Measurements from ENCODE around the gene METAP2. TPM values are rescaled to one million over a fixed set of nuclear protein-coding genes. Genes with fewer than 3 reads are reported as not detected.

The METAP2 gene
- total and polyA plus RNA-seq, 2 experiments from 2014 or later, result 55.6 to 64.3 TPM

DNA sequence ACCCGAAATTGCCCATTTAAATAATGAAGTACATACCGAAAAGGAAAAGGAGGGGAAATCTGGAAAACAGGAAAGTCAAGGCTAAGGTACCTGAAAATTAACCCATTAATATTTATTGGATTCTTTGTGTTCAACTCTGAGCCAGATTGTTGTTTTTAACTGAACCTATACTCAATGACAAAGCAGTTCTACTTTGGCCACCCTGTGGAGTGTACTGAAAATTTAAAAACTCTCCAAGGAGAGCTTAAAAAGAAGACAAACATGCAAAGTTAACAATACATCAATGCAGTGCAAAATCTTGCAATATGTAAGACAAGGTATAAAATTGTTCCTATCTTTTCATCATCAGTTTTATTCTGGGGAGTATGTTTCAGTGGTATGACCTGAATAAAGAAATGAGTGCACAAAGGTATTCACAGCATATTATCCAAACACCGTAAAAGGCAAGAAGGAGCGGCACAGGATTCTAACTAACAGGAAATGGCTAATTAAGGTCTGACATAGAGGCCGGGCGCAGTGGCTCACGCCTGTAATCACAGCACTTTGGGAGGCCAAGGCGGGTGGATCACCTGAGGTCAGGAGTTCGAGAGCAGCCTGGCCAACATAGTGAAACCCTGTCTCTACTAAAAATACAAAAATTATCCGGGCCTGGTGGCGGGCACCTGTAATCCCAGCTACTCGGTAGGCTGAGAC, 75.6 kb downstream of the METAP2 start:
- H2AFZ ChIP-seq, result peak overlapping the region; percentile 87; the same call in 1 of the 2 replicates
- TF ChIP-seq EZH2phosphoT487 (IDR thresholded peaks at IDR 0.05; ENCODE audit: insufficient read depth, low read depth) (no peak), EZH2 (IDR thresholded peaks at IDR 0.05; ENCODE audit: insufficient read depth, poor library complexity, severe bottlenecking) (no peak)
- H3K4me3 ChIP-seq, result peak overlapping the region; percentile 71; the same call in 1 of the 2 replicates
- no peaks in the 10 kb centered on the region for H3K36me3 ChIP-seq (ENCODE audit: low read depth)
- DNase-seq, result no peak
- WGBS, 2 experiments (ENCODE audit: low coverage in 1 of 2, low lambda C conversion rate in 2 of 2, missing lambda C conversion rate in 2 of 2), result 86 to 91% methylated on average over 12 of the region's 12 CpGs
- H3K9ac ChIP-seq, result no peak overlapping the region
- H4K20me1 ChIP-seq (ENCODE audit: insufficient read depth), result no peaks in the 10 kb centered on the region
- no peaks in the 10 kb centered on the region for H3K9me2 ChIP-seq (ENCODE audit: insufficient read depth)
- peaks cover 7% of the 10 kb centered on the region; the same call in 1 of the 2 replicates for H3K4me1 ChIP-seq (ENCODE audit: insufficient read depth)
- H3K27me3 ChIP-seq (replicated peaks; ENCODE audit: insufficient read depth), result peaks cover 27% of the 10 kb centered on the region
- H3F3A ChIP-seq (ENCODE audit: insufficient read depth), result peaks cover 4% of the 10 kb centered on the region; the same call in 1 of the 2 replicates
- no peaks in the 10 kb centered on the region for H3K79me2 ChIP-seq (ENCODE audit: insufficient read depth)
- in situ Hi-C loops (cut with MboI), result loop anchor here (25.0 kb wide), 1 partner anchor 437 kb away; no protein-coding TSS in a partner anchor
- no peak overlapping the region for H3K4me2 ChIP-seq (ENCODE audit: unreplicated experiment)
- no peak overlapping the region for H3K27ac ChIP-seq
- H3K9me3 ChIP-seq (ENCODE audit: low read depth), result no peaks in the 10 kb centered on the region

DNA sequence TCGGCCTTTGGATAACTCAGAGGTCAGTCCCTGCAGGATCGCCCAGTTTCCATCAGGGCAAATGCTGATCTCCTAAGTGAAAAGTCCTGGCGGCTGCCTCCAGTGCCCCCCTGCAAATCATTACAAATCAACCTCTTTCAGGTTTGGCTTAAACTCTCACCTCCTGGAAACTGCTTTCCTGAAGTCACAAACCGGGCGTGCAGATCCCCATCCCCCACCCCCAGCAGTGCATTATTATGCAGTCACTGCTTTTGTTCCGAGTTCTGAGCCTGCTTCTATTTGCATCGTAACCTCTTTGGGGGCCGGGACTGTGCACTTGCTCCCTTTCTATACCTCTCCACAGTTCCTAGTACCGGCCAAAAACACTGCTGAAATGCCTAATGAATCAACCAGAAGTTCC, 77.4 kb downstream of the METAP2 start, which contains the start of gene USP44:
TSS of gene USP44 (minus strand) at position 172 of the 400 bp plus-strand sequence. CDS start 17,220 bp downstream, outside the sequence.
- H3K4me3 ChIP-seq, result no peak within 1 kb of the TSS
- no peaks in the 10 kb centered on the region for H4K20me1 ChIP-seq (ENCODE audit: insufficient read depth)
- H3K4me1 ChIP-seq (ENCODE audit: insufficient read depth), result peaks cover 7% of the 10 kb centered on the region; the same call in 1 of the 2 replicates
- TF ChIP-seq EZH2phosphoT487 (IDR thresholded peaks at IDR 0.05; ENCODE audit: insufficient read depth, low read depth) (no peak), EZH2 (IDR thresholded peaks at IDR 0.05; ENCODE audit: insufficient read depth, poor library complexity, severe bottlenecking) (no peak)
- H2AFZ ChIP-seq, result no peak within 1 kb of the TSS
- H3K36me3 ChIP-seq (ENCODE audit: low read depth), result no peaks in the 10 kb centered on the region
- H3K9ac ChIP-seq, result no peak within 1 kb of the TSS
- H3K27ac ChIP-seq, result no peak within 1 kb of the TSS
- no peaks in the 10 kb centered on the region for H3K9me2 ChIP-seq (ENCODE audit: insufficient read depth)
- H3F3A ChIP-seq (ENCODE audit: insufficient read depth), result peaks cover 4% of the 10 kb centered on the region; the same call in 1 of the 2 replicates
- WGBS, 2 experiments (ENCODE audit: low coverage in 1 of 2, low lambda C conversion rate in 2 of 2, missing lambda C conversion rate in 2 of 2), result 49 to 52% methylated on average over 9 of the region's 9 CpGs
- no peak within 1 kb of the TSS for H3K4me2 ChIP-seq (ENCODE audit: unreplicated experiment)
- H3K27me3 ChIP-seq (replicated peaks; ENCODE audit: insufficient read depth), result peaks cover 27% of the 10 kb centered on the region
- no peaks in the 10 kb centered on the region for H3K79me2 ChIP-seq (ENCODE audit: insufficient read depth)
- H3K9me3 ChIP-seq (ENCODE audit: low read depth), result no peaks in the 10 kb centered on the region
- no peak for DNase-seq
- in situ Hi-C loops (cut with MboI), result no loop called here

DNA sequence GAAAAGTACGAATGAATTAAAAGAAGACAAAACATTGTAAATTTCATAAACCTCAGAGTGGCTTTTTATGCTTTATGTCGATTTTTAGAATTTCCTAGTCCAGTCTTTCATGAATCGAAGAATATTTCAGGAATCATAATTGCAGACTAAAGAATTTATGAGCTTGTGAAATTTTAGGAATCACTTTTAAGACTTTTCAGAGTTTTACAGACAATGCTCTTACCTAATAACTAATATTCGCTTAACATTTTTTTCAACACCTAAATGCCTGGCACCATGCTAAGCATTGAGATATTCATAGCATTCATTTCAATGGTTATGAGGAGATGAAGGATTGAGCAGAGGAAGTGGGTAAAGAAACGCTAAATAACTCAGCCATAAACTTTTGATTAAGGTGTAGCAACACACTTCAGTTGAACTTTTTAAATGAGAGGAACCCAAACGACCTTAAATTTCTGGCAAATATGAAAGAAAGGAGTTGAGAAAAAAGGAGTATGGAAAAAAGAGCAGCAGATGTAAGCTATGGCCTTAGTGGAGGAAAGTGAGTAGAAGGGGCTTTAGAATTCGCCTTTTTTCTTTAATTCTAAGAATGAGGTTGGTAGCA, 78.1 kb downstream of the METAP2 start:
- DNase-seq, result no peak
- H3K27ac ChIP-seq, result no peak overlapping the region
- H3K9me2 ChIP-seq (ENCODE audit: insufficient read depth), result no peaks in the 10 kb centered on the region
- no peaks in the 10 kb centered on the region for H4K20me1 ChIP-seq (ENCODE audit: insufficient read depth)
- H3K9ac ChIP-seq, result no peak overlapping the region
- 64 to 66% methylated on average over 7 of the region's 7 CpGs for WGBS, 2 experiments (ENCODE audit: low coverage in 1 of 2, low lambda C conversion rate in 2 of 2, missing lambda C conversion rate in 2 of 2)
- peaks cover 27% of the 10 kb centered on the region for H3K27me3 ChIP-seq (replicated peaks; ENCODE audit: insufficient read depth)
- no peak overlapping the region for H3K4me3 ChIP-seq
- H3K36me3 ChIP-seq (ENCODE audit: low read depth), result no peaks in the 10 kb centered on the region
- no peaks in the 10 kb centered on the region for H3K79me2 ChIP-seq (ENCODE audit: insufficient read depth)
- no peak overlapping the region for H2AFZ ChIP-seq
- no peak overlapping the region for H3K4me2 ChIP-seq (ENCODE audit: unreplicated experiment)
- peaks cover 4% of the 10 kb centered on the region; the same call in 1 of the 2 replicates for H3F3A ChIP-seq (ENCODE audit: insufficient read depth)
- peaks cover 7% of the 10 kb centered on the region; the same call in 1 of the 2 replicates for H3K4me1 ChIP-seq (ENCODE audit: insufficient read depth)
- TF ChIP-seq EZH2 (IDR thresholded peaks at IDR 0.05; ENCODE audit: insufficient read depth, poor library complexity, severe bottlenecking), result no peak
- TF ChIP-seq EZH2phosphoT487 (IDR thresholded peaks at IDR 0.05; ENCODE audit: insufficient read depth, low read depth), result no peak
- in situ Hi-C loops (cut with MboI), result no loop called here
- H3K9me3 ChIP-seq (ENCODE audit: low read depth), result no peaks in the 10 kb centered on the region

DNA sequence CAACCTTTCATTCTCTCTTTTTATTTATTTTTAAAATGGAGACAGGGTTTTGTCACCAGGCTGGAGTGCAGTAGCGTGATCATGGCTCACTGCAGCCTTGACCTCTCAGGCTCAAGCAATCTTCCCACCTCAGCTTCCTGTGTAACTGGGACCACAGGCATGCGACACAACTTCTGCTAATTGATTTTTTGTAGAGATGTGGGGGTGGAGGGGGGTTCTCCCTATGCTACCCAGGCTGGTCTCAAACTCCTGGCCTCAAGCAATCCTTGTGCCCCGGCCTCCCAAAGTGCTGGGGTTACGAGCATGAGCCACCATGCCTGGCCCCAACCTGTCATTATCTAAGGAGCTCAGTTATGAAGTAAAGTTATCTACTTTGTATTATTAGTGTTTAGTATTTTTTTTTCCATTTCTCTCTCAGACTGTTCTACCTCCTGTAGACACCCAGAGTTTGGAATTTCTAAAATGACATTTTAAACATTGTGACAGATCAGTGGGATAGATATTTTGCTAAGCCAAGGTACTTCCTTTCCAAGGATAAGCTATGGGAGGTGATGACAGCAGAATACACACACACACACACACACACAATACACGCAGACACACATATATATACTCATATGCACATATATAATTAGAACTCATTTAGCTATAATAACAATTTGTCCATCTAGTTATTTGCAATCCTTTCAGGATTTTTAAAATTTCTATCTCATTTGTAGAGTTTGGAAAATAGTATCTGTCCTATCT, 79.4 kb downstream of the METAP2 start:
- Histone ChIP-seq H3K27ac (no peak overlapping the region), H2AFZ (no peak overlapping the region), H3K9me3 (ENCODE audit: low read depth) (no peaks in the 10 kb centered on the region), H3K4me3 (no peak overlapping the region), H3K9me2 (ENCODE audit: insufficient read depth) (no peaks in the 10 kb centered on the region), H3K27me3 (replicated peaks; ENCODE audit: insufficient read depth) (peaks cover 24% of the 10 kb centered on the region), H3K79me2 (ENCODE audit: insufficient read depth) (no peaks in the 10 kb centered on the region), H3K9ac (no peak overlapping the region), H4K20me1 (ENCODE audit: insufficient read depth) (no peaks in the 10 kb centered on the region), H3F3A (ENCODE audit: insufficient read depth) (no peaks in the 10 kb centered on the region), H3K36me3 (ENCODE audit: low read depth) (no peaks in the 10 kb centered on the region), H3K4me2 (ENCODE audit: unreplicated experiment) (no peak overlapping the region), H3K4me1 (ENCODE audit: insufficient read depth) (no peaks in the 10 kb centered on the region)
- WGBS, 2 experiments (ENCODE audit: low coverage in 1 of 2, low lambda C conversion rate in 2 of 2, missing lambda C conversion rate in 2 of 2), result 62 to 63% methylated on average over 5 of the region's 5 CpGs
- no peak for DNase-seq
- TF ChIP-seq EZH2phosphoT487 (IDR thresholded peaks at IDR 0.05; ENCODE audit: insufficient read depth, low read depth) (no peak), EZH2 (IDR thresholded peaks at IDR 0.05; ENCODE audit: insufficient read depth, poor library complexity, severe bottlenecking) (no peak)
- in situ Hi-C loops (cut with MboI), result no loop called here

Data from GM23248 (cell line).